ENCODE measurements around the gene PIM1.

The PIM1 gene

GRCh38 chr6:37172912-37173492 is 3.0 kb downstream of the PIM1 start:
- peak overlapping the region; percentile 96 for H3K4me3 ChIP-seq (ENCODE audit: low read depth, low read length)
- no peak for DNase-seq (ENCODE audit: low read depth, low spot score)
- ChIA-PET POLR2A (interaction anchor here (0.7 to 0.9 kb wide), 3 partner anchors 116 to 153 kb away, joined by 3 to 4 read pairs (median 3); no protein-coding TSS in a partner anchor), CTCF (interaction anchor here (0.6 to 16.6 kb wide), 28 partner anchors 8 to 438 kb away, joined by 3 to 522 read pairs (median 4); no protein-coding TSS in a partner anchor)
- TF ChIP-seq CTCF (IDR thresholded peaks at IDR 0.05; ENCODE audit: insufficient read depth, low read length, missing control alignments): no peak

GRCh38 chr6:37173493-37174195 is 3.7 kb downstream of the PIM1 start:
- no peak for DNase-seq (ENCODE audit: low read depth, low spot score)
- CTCF ChIA-PET: interaction anchor here (0.6 to 16.6 kb wide), 16 partner anchors 8 to 408 kb away, joined by 3 to 522 read pairs (median 8); no protein-coding TSS in a partner anchor
- POLR2A ChIA-PET: no interaction called here
- H3K4me3 ChIP-seq (ENCODE audit: low read depth, low read length): peak overlapping the region; percentile 96; the same call in 1 of the 2 replicates
- TF ChIP-seq CTCF (IDR thresholded peaks at IDR 0.05; ENCODE audit: insufficient read depth, low read length, missing control alignments): no peak

- ChIA-PET POLR2A (no interaction called here), CTCF (interaction anchor here (0.9 to 16.6 kb wide), 11 partner anchors 13 to 150 kb away, joined by 3 to 522 read pairs (median 11); no protein-coding TSS in a partner anchor)
- no peak for TF ChIP-seq CTCF (IDR thresholded peaks at IDR 0.05; ENCODE audit: insufficient read depth, low read length, missing control alignments)
- DNase-seq (ENCODE audit: low read depth, low spot score): no peak
- peak overlapping the region; percentile 10 for H3K4me3 ChIP-seq (ENCODE audit: low read depth, low read length)
These were observed 4.2 kb downstream of the PIM1 start for GRCh38 chr6:37174196-37174514.

GRCh38 chr6:37174515-37175331 is 4.8 kb downstream of the PIM1 start:
- ChIA-PET CTCF (interaction anchor here (0.9 to 16.6 kb wide), 5 partner anchors 13 to 150 kb away, joined by 3 to 522 read pairs (median 180); no protein-coding TSS in a partner anchor), POLR2A (interaction anchor here (1.3 kb wide), 1 partner anchor 27 kb away, joined by 5 read pairs; no protein-coding TSS in a partner anchor)
- TF ChIP-seq CTCF (IDR thresholded peaks at IDR 0.05; ENCODE audit: insufficient read depth, low read length, missing control alignments): no peak
- no peak for DNase-seq (ENCODE audit: low read depth, low spot score)
- peak overlapping the region; percentile 0; the same call in 1 of the 2 replicates for H3K4me3 ChIP-seq (ENCODE audit: low read depth, low read length)

GRCh38 chr6:37175332-37176267 is 5.6 kb downstream of the PIM1 start:
- ChIA-PET CTCF (interaction anchor here (0.7 to 16.6 kb wide), 6 partner anchors 12 to 151 kb away, joined by 3 to 522 read pairs (median 96); no protein-coding TSS in a partner anchor), POLR2A (interaction anchor here (0.9 to 1.3 kb wide), 5 partner anchors 24 to 154 kb away, joined by 3 to 5 read pairs (median 3); no protein-coding TSS in a partner anchor)
- no peak overlapping the region for H3K4me3 ChIP-seq (ENCODE audit: low read depth, low read length)
- TF ChIP-seq CTCF (IDR thresholded peaks at IDR 0.05; ENCODE audit: insufficient read depth, low read length, missing control alignments): no peak
- DNase-seq (ENCODE audit: low read depth, low spot score): no peak

Data from AG04449 (cell line).